CD14-positive monocyte (primary cell): ENCODE measurements around the gene TEAD2. TPM values are rescaled to one million over a fixed set of nuclear protein-coding genes. Genes with fewer than 3 reads are reported as not detected.
"Not testable (repeated sequence)": the region's sequence is repeated elsewhere in the genome, so short reads cannot be mapped to it uniquely, and the experiment has no call there.

Experiments used
- DNase-seq, 3 donors: peaks; one replicate each; pipeline ENCODE4 v3.0.0-alpha.2; 2011 to 2022
- H2AFZ ChIP-seq: 2 replicates; pipeline ENCODE4 v1.6.0; 2012; ENCODE audit warnings: mild to moderate bottlenecking, low read depth, low read length, inconsistent platforms; ENCODE audit not compliant: insufficient read depth, poor library complexity, severe bottlenecking
- H3K27ac ChIP-seq, 2 donors: 1 replicate in 1 of 2; 2 replicates in 1 of 2; pipeline ENCODE4 v1.5.1; 2012 to 2013; ENCODE audit warnings: low read length in 2 of 2, control low read depth in 1 of 2, inconsistent platforms in 1 of 2, low read depth in 1 of 2, mild to moderate bottlenecking in 1 of 2
- H3K27me3 ChIP-seq, 2 donors: one replicate each; pipeline versions ENCODE4 v1.6.0 to v1.6.1; 2011 to 2013; ENCODE audit warnings: low read length in 2 of 2; ENCODE audit not compliant: control insufficient read depth in 2 of 2, insufficient read depth in 2 of 2
- H3K36me3 ChIP-seq, 2 donors: replicated peaks in 1 of 2; 1 replicate in 1 of 2; 2 replicates in 1 of 2; pipeline versions ENCODE4 v1.5.1 to v1.6.1; 2012 to 2013; ENCODE audit warnings: low read length in 2 of 2, control low read depth in 1 of 2, inconsistent platforms in 1 of 2, mild to moderate bottlenecking in 1 of 2; ENCODE audit not compliant: insufficient read depth in 2 of 2, control insufficient read depth in 1 of 2
- H3K4me1 ChIP-seq, 2 donors: 1 replicate in 1 of 2; 2 replicates in 1 of 2; pipeline versions ENCODE4 v1.5.1 to v1.6.1; 2012 to 2013; ENCODE audit warnings: low read length in 2 of 2, control low read depth in 1 of 2, inconsistent platforms in 1 of 2, mild to moderate bottlenecking in 1 of 2, moderate library complexity in 1 of 2; ENCODE audit not compliant: insufficient read depth in 2 of 2, control insufficient read depth in 1 of 2
- H3K4me2 ChIP-seq: replicated peaks from 2 replicates; pipeline ENCODE3; 2012; ENCODE audit warnings: low read length, moderate library complexity, mild to moderate bottlenecking; ENCODE audit not compliant: poor library complexity, severe bottlenecking; ENCODE audit errors: extremely low read depth
- H3K4me3 ChIP-seq, 3 experiments: fragments of 200-600 bp in 1 of 3; sonication (generic) in 1 of 3; replicated peaks in 1 of 3; 1 replicate in 2 of 3; 2 replicates in 1 of 3; pipeline ENCODE4 v1.5.1; 2011 to 2013; ENCODE audit warnings: low read length in 3 of 3, mild to moderate bottlenecking in 3 of 3, control low read depth in 2 of 3, low read depth in 2 of 3, inconsistent platforms in 1 of 3, moderate library complexity in 1 of 3
- H3K79me2 ChIP-seq: 2 replicates; pipeline ENCODE4 v1.6.0; 2012; ENCODE audit warnings: mild to moderate bottlenecking, control low read depth, inconsistent platforms, low read length, moderate library complexity; ENCODE audit not compliant: insufficient read depth
- H3K9ac ChIP-seq: 2 replicates; pipeline ENCODE4 v1.6.0; 2017; ENCODE audit warnings: low read length, mild to moderate bottlenecking; ENCODE audit not compliant: insufficient read depth, poor library complexity, severe bottlenecking
- H3K9me3 ChIP-seq, 2 donors: replicated peaks in 1 of 2; 1 replicate in 1 of 2; 2 replicates in 1 of 2; pipeline versions ENCODE4 v1.5.1 to v1.6.1; 2012 to 2013; ENCODE audit warnings: low read length in 2 of 2, control low read depth in 1 of 2; ENCODE audit not compliant: control insufficient read depth in 1 of 2, insufficient read depth in 1 of 2
- H4K20me1 ChIP-seq: 2 replicates; pipeline ENCODE4 v1.6.0; 2012; ENCODE audit warnings: mild to moderate bottlenecking, low read length, control low read depth, moderate library complexity; ENCODE audit not compliant: insufficient read depth
- H3K27ac Mint-ChIP-seq, 7 donors: one replicate each; pipeline ENCODE4 v1.8.0; 2020; ENCODE audit warnings: mild to moderate bottlenecking in 7 of 7, mixed read lengths in 7 of 7, moderate library complexity in 6 of 7, inconsistent platforms in 2 of 7
- H3K27me3 Mint-ChIP-seq, 3 donors: one replicate each; pipeline ENCODE4 v1.8.0; 2021 to 2022; ENCODE audit warnings: low read depth in 3 of 3, mild to moderate bottlenecking in 3 of 3, mixed read lengths in 3 of 3, moderate library complexity in 3 of 3, inconsistent platforms in 1 of 3
- H3K36me3 Mint-ChIP-seq, 2 donors: one replicate each; pipeline ENCODE4 v1.8.0; 2020; ENCODE audit warnings: mixed read lengths in 2 of 2, inconsistent platforms in 1 of 2, mild to moderate bottlenecking in 1 of 2
- H3K4me1 Mint-ChIP-seq: one replicate; pipeline ENCODE4 v1.8.0; 2020; ENCODE audit warnings: mild to moderate bottlenecking, mixed read lengths
- H3K4me3 Mint-ChIP-seq, 2 donors: one replicate each; pipeline ENCODE4 v1.8.0; 2020; ENCODE audit warnings: mild to moderate bottlenecking in 2 of 2, mixed read lengths in 2 of 2, moderate library complexity in 1 of 2
- H3K9me3 Mint-ChIP-seq, 7 donors: one replicate each; pipeline ENCODE4 v1.8.0; 2020 to 2022; ENCODE audit warnings: mixed read lengths in 7 of 7, mild to moderate bottlenecking in 6 of 7, moderate library complexity in 6 of 7, inconsistent platforms in 2 of 7
- CTCF ChIP-seq: fragments of 200-600 bp; IDR thresholded peaks from one replicate; pipeline ENCODE4 v1.8.0; 2022; ENCODE audit warnings: antibody characterized with exemption, mild to moderate bottlenecking
- WGBS: methylation state at CpG from one replicate; pipeline ENCODE4 v1.1.5; 2013; ENCODE audit warnings: missing lambda C conversion rate; ENCODE audit not compliant: insufficient coverage; 5-methylcytosine and 5-hydroxymethylcytosine counted together
- intact Hi-C, 2 donors: fragments of 100-400 bp; cut with micrococcal nuclease; formaldehyde crosslinking; loops; one replicate each; pipeline versions ENCODE4 v1.15.0 to v1.15.1; 2023
- polyA plus RNA-seq, 3 donors: library from polyadenylated mRNA; depleted of rRNA in 1 of 3; unstranded in 2 of 3; stranded (reverse) in 1 of 3; fragments of 300-500 nt in 2 of 3; fragments of >200 nt in 1 of 3; fragmentation: Illumina TruSeq in 2 of 3; gene quantifications; 1 replicate in 2 of 3; 2 replicates in 1 of 3; pipeline ENCODE4 v1.2.3, GENCODE V29; 2012 to 2021

Gene TEAD2
- polyA plus RNA-seq, 3 donors, result not detected

DNA sequence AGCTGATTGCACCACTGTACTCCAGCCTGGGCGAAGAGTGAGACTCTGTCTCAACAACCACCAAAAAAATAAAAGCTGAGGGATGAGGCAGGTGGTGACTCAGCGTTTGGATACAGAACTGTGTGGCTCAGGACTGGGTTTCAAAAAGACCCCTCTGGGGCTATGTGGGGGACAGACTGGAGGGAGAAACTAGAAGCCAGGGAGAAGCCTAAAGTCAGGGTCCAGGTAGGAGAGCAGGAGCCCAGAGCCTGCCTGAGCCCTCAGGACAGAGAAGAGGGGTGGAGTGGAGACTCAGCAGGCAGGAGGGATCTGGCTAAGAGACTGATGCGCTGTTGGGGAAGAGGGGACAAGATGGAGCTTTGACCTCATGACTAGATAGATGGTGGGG, 28.8 kb downstream of the TEAD2 start:
- H3K9ac ChIP-seq, result peak overlapping the region; percentile 54

DNA sequence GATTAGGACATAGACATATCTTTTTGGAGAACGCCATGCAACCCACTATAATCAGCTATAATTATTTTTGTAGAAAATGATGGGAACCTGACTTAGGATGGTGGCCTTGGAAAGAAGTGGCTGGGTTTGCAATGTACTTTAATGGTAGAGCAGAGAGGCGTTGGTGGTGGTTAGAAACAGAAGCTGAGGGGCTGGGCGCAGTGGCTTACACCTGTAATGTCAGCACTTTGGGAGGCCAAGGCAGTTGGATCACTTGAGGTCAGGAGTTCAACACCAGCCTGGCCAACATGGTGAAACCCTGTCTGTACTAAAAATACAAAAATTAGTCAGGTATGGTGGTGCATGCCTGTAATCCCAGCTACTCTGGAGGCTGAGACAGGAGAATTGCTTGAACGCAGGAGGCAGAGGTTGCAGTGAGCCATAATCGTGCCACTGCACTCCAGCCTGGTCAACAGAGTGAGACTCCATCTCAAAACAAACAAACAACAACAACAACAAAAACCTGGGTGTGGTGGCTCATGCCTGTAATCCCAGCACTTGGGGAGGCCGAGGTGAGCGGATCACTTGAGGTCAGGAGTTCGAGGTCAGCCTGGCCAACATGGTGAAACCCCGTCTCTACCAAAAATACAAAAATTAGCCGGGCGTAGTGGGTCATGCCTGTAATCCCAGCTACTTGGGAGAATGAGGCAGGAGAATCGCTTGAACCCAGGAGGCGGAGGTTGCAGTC, 29.4 kb downstream of the TEAD2 start:
- H3K27me3 ChIP-seq, DNase-seq, H3K9me3 ChIP-seq, H3K9ac ChIP-seq, H3K27me3 Mint-ChIP-seq, H3K9me3 Mint-ChIP-seq, intact Hi-C loops: not testable (repeated sequence)
- H2AFZ ChIP-seq, result peak overlapping the region; percentile 73
- peak overlapping the region; percentile 62 to 84 for H3K27ac ChIP-seq
- peak overlapping the region; percentile 66 for H3K4me2 ChIP-seq
- H3K27ac Mint-ChIP-seq, result peak overlapping the region; percentile 84 to 96 (median 94)
- peak overlapping the region; percentile 64 to 80 for H3K4me3 Mint-ChIP-seq
- peaks cover 12% of the 10 kb centered on the region for H4K20me1 ChIP-seq
- peaks cover 58% of the 10 kb centered on the region for H3K4me1 Mint-ChIP-seq
- 64% methylated on average over 7 of the region's 13 CpGs for WGBS
- H3K4me1 ChIP-seq, result peaks cover 54 to 68% of the 10 kb centered on the region in 2 donors
- H3K36me3 ChIP-seq, result peaks cover 3 to 11% of the 10 kb centered on the region in 2 donors
- peak overlapping the region in 1 of 3 experiments; percentile 65 for H3K4me3 ChIP-seq
- H3K36me3 Mint-ChIP-seq, result peaks cover 13 to 27% of the 10 kb centered on the region in 2 donors
- peaks cover 33% of the 10 kb centered on the region for H3K79me2 ChIP-seq

More for the DNA sequence above, 28.8 kb downstream of the TEAD2 start:
- H3K27ac Mint-ChIP-seq, result peak overlapping the region; percentile 84 to 96 (median 94)
- peaks cover 19 to 30% of the 10 kb centered on the region in 2 donors for H3K36me3 Mint-ChIP-seq
- peaks cover 59% of the 10 kb centered on the region for H3K4me1 Mint-ChIP-seq
- peak in 2 of 3 donors; percentile 32 to 50 for DNase-seq
- H3K27ac ChIP-seq, result peak overlapping the region; percentile 62 to 84
- 40% methylated on average over 2 of the region's 3 CpGs for WGBS
- TF ChIP-seq CTCF, result no peak
- peak overlapping the region; percentile 73 for H2AFZ ChIP-seq
- H3K36me3 ChIP-seq, result peaks cover 8 to 17% of the 10 kb centered on the region in 2 donors
- peaks cover 36% of the 10 kb centered on the region for H3K79me2 ChIP-seq
- H3K4me1 ChIP-seq, result peaks cover 54 to 70% of the 10 kb centered on the region in 2 donors
- intact Hi-C loops, result no loop called here
- H3K4me3 Mint-ChIP-seq, result peak overlapping the region; percentile 64 to 80
- peak overlapping the region in 2 of 3 experiments; percentile 3 to 65 for H3K4me3 ChIP-seq
- H3K9me3 Mint-ChIP-seq, result peaks cover 0 to 1% (median 0%) of the 10 kb centered on the region in 7 donors
- H4K20me1 ChIP-seq, result peaks cover 18% of the 10 kb centered on the region
- no peaks in the 10 kb centered on the region for H3K9me3 ChIP-seq
- no peaks in the 10 kb centered on the region for H3K27me3 ChIP-seq
- peaks cover 0 to 3% (median 0%) of the 10 kb centered on the region in 3 donors for H3K27me3 Mint-ChIP-seq
- H3K4me2 ChIP-seq, result peak overlapping the region; percentile 66
